WTC11 (cell line): ENCODE data around the gene RNF38.

ENCODE experiments used
- CREM ChIP-seq: sonication (generic); formaldehyde crosslinking; IDR thresholded peaks from 2 replicates; pipeline ENCODE4 v1.8.1; 2022; ENCODE audit warnings: mild to moderate bottlenecking, missing genetic modification reagents, moderate library complexity
- ETV6 ChIP-seq: sonication (generic); formaldehyde crosslinking; IDR thresholded peaks from 2 replicates; pipeline ENCODE4 v1.8.1; 2022; ENCODE audit warnings: mild to moderate bottlenecking, missing genetic modification reagents
- MXD4 ChIP-seq: fragments of 250-450 bp; sonication (Bioruptor Pico); IDR thresholded peaks from 2 replicates; pipeline ENCODE4 v1.8.0; 2021; ENCODE audit warnings: mild to moderate bottlenecking, moderate library complexity, borderline replicate concordance
- NR1H2 ChIP-seq: sonication (generic); formaldehyde crosslinking; IDR thresholded peaks from 2 replicates; pipeline ENCODE4 v1.9.0; 2021; ENCODE audit warnings: mild to moderate bottlenecking, moderate library complexity, missing genetic modification reagents
- NR2C2 ChIP-seq: sonication (generic); formaldehyde crosslinking; IDR thresholded peaks from 2 replicates; pipeline ENCODE4 v1.8.0; 2022; ENCODE audit warnings: mild to moderate bottlenecking, missing genetic modification reagents
- TEAD4 ChIP-seq: sonication (generic); formaldehyde crosslinking; IDR thresholded peaks from 2 replicates; pipeline ENCODE4 v1.8.0; 2022; ENCODE audit warnings: mild to moderate bottlenecking, missing genetic modification reagents
- ZBTB21 ChIP-seq: sonication (generic); formaldehyde crosslinking; IDR thresholded peaks from 2 replicates; pipeline ENCODE4 v1.8.1; 2023; ENCODE audit warnings: mild to moderate bottlenecking, missing genetic modification reagents, borderline replicate concordance
- TF ChIP-seq, protein P1 (sequence below): fragments of 200-600 bp; IDR thresholded peaks from 2 replicates; pipeline ENCODE4 v1.8.0; 2022; ENCODE audit warnings: antibody characterized with exemption
- TF ChIP-seq, protein P2 (sequence below): sonication (generic); formaldehyde crosslinking; IDR thresholded peaks from 2 replicates; pipeline ENCODE4 v1.8.1; 2023; ENCODE audit warnings: mild to moderate bottlenecking, missing genetic modification reagents, moderate library complexity
- TF ChIP-seq, protein P3 (sequence below): sonication (generic); formaldehyde crosslinking; IDR thresholded peaks from 2 replicates; pipeline ENCODE4 v1.8.1; 2022; ENCODE audit warnings: low read depth, mild to moderate bottlenecking, moderate library complexity, missing genetic modification reagents, borderline replicate concordance
- TF ChIP-seq, protein P4 (sequence below): fragments of 250-450 bp; sonication (Bioruptor Pico); IDR thresholded peaks from 2 replicates; pipeline ENCODE4 v1.8.0; 2021; ENCODE audit warnings: mild to moderate bottlenecking
- TF ChIP-seq, protein P5 (sequence below): sonication (generic); formaldehyde crosslinking; IDR thresholded peaks from 2 replicates; pipeline ENCODE4 v1.8.0; 2022; ENCODE audit warnings: mild to moderate bottlenecking, missing genetic modification reagents
- TF ChIP-seq, protein P6 (sequence below): sonication (generic); formaldehyde crosslinking; IDR thresholded peaks from 2 replicates; pipeline ENCODE4 v1.8.0; 2022; ENCODE audit warnings: mild to moderate bottlenecking, missing genetic modification reagents
- TF ChIP-seq, protein P7 (sequence below): fragments of 250-450 bp; sonication (Bioruptor Pico); IDR thresholded peaks from 2 replicates; pipeline ENCODE4 v1.9.0; 2021; ENCODE audit warnings: mild to moderate bottlenecking

DNA sequence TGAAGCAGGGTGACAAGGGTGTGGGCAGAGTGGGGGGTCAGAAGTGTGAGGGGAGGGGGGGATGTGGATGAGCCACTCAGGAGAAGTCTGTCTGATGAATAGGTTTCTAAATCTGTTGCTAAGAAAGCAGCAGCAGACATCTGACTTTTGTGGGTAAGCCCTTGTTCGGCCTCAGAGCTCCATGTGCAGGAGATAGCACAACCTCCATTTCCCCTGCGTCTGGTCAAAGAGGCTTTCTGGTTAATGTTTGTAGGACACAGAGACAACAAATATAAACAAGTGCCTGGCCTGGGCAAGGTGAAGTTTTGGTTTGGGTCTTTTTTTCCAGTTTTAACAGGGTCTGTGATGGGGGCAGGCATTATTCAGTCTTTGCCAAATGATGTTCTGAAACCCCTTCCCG, 84.8 kb downstream of the RNF38 start:
- TF ChIP-seq, protein P1, sequence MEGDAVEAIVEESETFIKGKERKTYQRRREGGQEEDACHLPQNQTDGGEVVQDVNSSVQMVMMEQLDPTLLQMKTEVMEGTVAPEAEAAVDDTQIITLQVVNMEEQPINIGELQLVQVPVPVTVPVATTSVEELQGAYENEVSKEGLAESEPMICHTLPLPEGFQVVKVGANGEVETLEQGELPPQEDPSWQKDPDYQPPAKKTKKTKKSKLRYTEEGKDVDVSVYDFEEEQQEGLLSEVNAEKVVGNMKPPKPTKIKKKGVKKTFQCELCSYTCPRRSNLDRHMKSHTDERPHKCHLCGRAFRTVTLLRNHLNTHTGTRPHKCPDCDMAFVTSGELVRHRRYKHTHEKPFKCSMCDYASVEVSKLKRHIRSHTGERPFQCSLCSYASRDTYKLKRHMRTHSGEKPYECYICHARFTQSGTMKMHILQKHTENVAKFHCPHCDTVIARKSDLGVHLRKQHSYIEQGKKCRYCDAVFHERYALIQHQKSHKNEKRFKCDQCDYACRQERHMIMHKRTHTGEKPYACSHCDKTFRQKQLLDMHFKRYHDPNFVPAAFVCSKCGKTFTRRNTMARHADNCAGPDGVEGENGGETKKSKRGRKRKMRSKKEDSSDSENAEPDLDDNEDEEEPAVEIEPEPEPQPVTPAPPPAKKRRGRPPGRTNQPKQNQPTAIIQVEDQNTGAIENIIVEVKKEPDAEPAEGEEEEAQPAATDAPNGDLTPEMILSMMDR, result no peak
- TF ChIP-seq, protein P2, sequence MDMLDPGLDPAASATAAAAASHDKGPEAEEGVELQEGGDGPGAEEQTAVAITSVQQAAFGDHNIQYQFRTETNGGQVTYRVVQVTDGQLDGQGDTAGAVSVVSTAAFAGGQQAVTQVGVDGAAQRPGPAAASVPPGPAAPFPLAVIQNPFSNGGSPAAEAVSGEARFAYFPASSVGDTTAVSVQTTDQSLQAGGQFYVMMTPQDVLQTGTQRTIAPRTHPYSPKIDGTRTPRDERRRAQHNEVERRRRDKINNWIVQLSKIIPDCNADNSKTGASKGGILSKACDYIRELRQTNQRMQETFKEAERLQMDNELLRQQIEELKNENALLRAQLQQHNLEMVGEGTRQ (CRISPR knock-in tag), result no peak
- TF ChIP-seq, protein P3, sequence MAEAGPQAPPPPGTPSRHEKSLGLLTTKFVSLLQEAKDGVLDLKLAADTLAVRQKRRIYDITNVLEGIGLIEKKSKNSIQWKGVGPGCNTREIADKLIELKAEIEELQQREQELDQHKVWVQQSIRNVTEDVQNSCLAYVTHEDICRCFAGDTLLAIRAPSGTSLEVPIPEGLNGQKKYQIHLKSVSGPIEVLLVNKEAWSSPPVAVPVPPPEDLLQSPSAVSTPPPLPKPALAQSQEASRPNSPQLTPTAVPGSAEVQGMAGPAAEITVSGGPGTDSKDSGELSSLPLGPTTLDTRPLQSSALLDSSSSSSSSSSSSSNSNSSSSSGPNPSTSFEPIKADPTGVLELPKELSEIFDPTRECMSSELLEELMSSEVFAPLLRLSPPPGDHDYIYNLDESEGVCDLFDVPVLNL, result no peak
- no peak for TF ChIP-seq MXD4 (CRISPR knock-in tag)
- TF ChIP-seq CREM (CRISPR knock-in tag), result no peak
- TF ChIP-seq, protein P4, sequence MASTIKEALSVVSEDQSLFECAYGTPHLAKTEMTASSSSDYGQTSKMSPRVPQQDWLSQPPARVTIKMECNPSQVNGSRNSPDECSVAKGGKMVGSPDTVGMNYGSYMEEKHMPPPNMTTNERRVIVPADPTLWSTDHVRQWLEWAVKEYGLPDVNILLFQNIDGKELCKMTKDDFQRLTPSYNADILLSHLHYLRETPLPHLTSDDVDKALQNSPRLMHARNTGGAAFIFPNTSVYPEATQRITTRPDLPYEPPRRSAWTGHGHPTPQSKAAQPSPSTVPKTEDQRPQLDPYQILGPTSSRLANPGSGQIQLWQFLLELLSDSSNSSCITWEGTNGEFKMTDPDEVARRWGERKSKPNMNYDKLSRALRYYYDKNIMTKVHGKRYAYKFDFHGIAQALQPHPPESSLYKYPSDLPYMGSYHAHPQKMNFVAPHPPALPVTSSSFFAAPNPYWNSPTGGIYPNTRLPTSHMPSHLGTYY (CRISPR knock-in tag), result no peak
- no peak for TF ChIP-seq NR2C2
- no peak for TF ChIP-seq ZBTB21 (CRISPR knock-in tag)
- TF ChIP-seq, protein P5, sequence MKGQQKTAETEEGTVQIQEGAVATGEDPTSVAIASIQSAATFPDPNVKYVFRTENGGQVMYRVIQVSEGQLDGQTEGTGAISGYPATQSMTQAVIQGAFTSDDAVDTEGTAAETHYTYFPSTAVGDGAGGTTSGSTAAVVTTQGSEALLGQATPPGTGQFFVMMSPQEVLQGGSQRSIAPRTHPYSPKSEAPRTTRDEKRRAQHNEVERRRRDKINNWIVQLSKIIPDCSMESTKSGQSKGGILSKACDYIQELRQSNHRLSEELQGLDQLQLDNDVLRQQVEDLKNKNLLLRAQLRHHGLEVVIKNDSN, result no peak
- no peak for TF ChIP-seq ETV6 (CRISPR knock-in tag)
- TF ChIP-seq, protein P6, sequence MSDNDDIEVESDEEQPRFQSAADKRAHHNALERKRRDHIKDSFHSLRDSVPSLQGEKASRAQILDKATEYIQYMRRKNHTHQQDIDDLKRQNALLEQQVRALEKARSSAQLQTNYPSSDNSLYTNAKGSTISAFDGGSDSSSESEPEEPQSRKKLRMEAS (CRISPR knock-in tag), result no peak
- TF ChIP-seq, protein P7, sequence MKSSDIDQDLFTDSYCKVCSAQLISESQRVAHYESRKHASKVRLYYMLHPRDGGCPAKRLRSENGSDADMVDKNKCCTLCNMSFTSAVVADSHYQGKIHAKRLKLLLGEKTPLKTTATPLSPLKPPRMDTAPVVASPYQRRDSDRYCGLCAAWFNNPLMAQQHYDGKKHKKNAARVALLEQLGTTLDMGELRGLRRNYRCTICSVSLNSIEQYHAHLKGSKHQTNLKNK (CRISPR knock-in tag), result no peak
- no peak for TF ChIP-seq TEAD4
- no peak for TF ChIP-seq NR1H2 (CRISPR knock-in tag)
